Activated CD4-positive, alpha-beta T cell treated with anti-CD3 and anti-CD28 coated beads, Interleukin-2, amount 50 U/mL, for 24 hours (primary cell): ENCODE data around the gene HSPB8.

Experiments used
- DNase-seq, 2 donors: peaks; one replicate each; pipeline ENCODE4 v3.0.0-alpha.2; 2020; ENCODE audit warnings: low read depth in 1 of 2, low spot score in 1 of 2

The HSPB8 gene

GRCh38 chr12:119169150-119169549, 9.6 kb upstream of the HSPB8 start:
- DNase-seq = no peak

GRCh38 chr12:119171291-119171690, 7.4 kb upstream of the HSPB8 start:
- DNase-seq = no peak

- no peak for DNase-seq
These were observed 6.9 kb upstream of the HSPB8 start for GRCh38 chr12:119171691-119172425.

GRCh38 chr12:119175081-119175480, 3.6 kb upstream of the HSPB8 start:
- no peak for DNase-seq

- DNase-seq = no peak
These were observed 2.3 kb upstream of the HSPB8 start for GRCh38 chr12:119176267-119177055.

- DNase-seq = no peak
These were observed 1.7 kb upstream of the HSPB8 start for GRCh38 chr12:119177056-119177325.

GRCh38 chr12:119177724-119178380, 879 bp upstream of the HSPB8 start:
- no peak for DNase-seq

GRCh38 chr12:119179335-119180021, 747 bp downstream of the HSPB8 start:
- DNase-seq = no peak

GRCh38 chr12:119180380-119181040, 1.8 kb downstream of the HSPB8 start:
- no peak for DNase-seq

- DNase-seq = no peak
These were observed 2.5 kb downstream of the HSPB8 start for GRCh38 chr12:119181202-119181601.

- no peak for DNase-seq
These were observed 3.2 kb downstream of the HSPB8 start for GRCh38 chr12:119181944-119182343.

- DNase-seq = no peak
These were observed 4.2 kb downstream of the HSPB8 start for GRCh38 chr12:119182701-119183493.

GRCh38 chr12:119183942-119184695, 5.4 kb downstream of the HSPB8 start:
- DNase-seq = no peak

- no peak for DNase-seq
These were observed 16.5 kb downstream of the HSPB8 start for GRCh38 chr12:119195256-119195655.

GRCh38 chr12:119198440-119198839, 19.7 kb downstream of the HSPB8 start:
- no peak for DNase-seq

GRCh38 chr12:119200601-119201000, 21.9 kb downstream of the HSPB8 start:
- no peak for DNase-seq

GRCh38 chr12:119201789-119202543, 23.2 kb downstream of the HSPB8 start:
- DNase-seq = no peak

- DNase-seq = no peak
These were observed 23.8 kb downstream of the HSPB8 start for GRCh38 chr12:119202544-119202943.

- no peak for DNase-seq
These were observed 25.4 kb downstream of the HSPB8 start for GRCh38 chr12:119204131-119204530.
